ENCODE results near the gene UTRN. TPM values are rescaled to one million over a fixed set of nuclear protein-coding genes. Genes with fewer than 3 reads are reported as not detected.

The UTRN gene
- total and polyA plus RNA-seq, 2 experiments from 2014 or later = 53.9 to 121 TPM

DNA sequence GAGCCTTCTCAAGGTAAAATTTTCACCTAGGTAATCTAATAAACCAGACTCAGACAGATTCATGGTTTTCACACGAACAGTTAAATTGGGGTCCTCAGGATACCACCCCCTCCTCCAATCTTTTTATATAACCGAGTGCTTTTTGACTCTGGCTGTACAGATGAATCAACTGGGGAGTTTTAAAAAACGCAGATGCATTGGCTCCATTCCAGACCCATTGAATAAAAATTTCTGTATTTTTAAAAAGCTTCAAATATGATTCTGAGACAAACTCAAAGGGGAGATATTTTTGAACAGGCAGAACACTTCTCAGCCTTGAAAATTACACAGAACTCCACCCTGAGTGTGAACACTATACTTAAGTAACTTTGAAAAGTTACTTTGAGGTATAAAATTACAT lies 7.2 kb downstream of the UTRN start:
- Histone ChIP-seq H3K9me2 (ENCODE audit: insufficient read depth) (no peaks in the 10 kb centered on the region), H3K79me2 (replicated peaks; ENCODE audit: insufficient read depth) (peaks cover 52% of the 10 kb centered on the region), H3K4me2 (no peak overlapping the region), H3K36me3 (ENCODE audit: insufficient read depth) (peaks cover 6% of the 10 kb centered on the region; the same call in 1 of the 2 replicates), H2AFZ (no peak overlapping the region), H3K27ac (ENCODE audit: low read depth) (no peak overlapping the region), H3K27me3 (ENCODE audit: insufficient read depth) (peaks cover 11% of the 10 kb centered on the region), H3K4me3 (no peak overlapping the region), H3K4me1 (ENCODE audit: insufficient read depth) (peaks cover 9% of the 10 kb centered on the region), H3F3A (replicated peaks; ENCODE audit: low read depth) (no peaks in the 10 kb centered on the region), H4K20me1 (replicated peaks; ENCODE audit: insufficient read depth) (0 out of 2 replicates have a peak, but pooled peaks cover 6% of the 10 kb centered on the region)
- H3K27ac Mint-ChIP-seq = no peak overlapping the region
- H3K36me3 Mint-ChIP-seq (ENCODE audit: low read depth) = peaks cover 24% of the 10 kb centered on the region
- no peak overlapping the region for H3K4me3 Mint-ChIP-seq
- no peak for ATAC-seq
- H3K9me3 Mint-ChIP-seq = peaks cover 12% of the 10 kb centered on the region
- no peak for TF ChIP-seq ZNF114 (CRISPR knock-in tag; IDR thresholded peaks at IDR 0.05)
- TF ChIP-seq STAT1 (IDR thresholded peaks at IDR 0.05; ENCODE audit: unreplicated experiment) = no peak
- TF ChIP-seq, protein P1, sequence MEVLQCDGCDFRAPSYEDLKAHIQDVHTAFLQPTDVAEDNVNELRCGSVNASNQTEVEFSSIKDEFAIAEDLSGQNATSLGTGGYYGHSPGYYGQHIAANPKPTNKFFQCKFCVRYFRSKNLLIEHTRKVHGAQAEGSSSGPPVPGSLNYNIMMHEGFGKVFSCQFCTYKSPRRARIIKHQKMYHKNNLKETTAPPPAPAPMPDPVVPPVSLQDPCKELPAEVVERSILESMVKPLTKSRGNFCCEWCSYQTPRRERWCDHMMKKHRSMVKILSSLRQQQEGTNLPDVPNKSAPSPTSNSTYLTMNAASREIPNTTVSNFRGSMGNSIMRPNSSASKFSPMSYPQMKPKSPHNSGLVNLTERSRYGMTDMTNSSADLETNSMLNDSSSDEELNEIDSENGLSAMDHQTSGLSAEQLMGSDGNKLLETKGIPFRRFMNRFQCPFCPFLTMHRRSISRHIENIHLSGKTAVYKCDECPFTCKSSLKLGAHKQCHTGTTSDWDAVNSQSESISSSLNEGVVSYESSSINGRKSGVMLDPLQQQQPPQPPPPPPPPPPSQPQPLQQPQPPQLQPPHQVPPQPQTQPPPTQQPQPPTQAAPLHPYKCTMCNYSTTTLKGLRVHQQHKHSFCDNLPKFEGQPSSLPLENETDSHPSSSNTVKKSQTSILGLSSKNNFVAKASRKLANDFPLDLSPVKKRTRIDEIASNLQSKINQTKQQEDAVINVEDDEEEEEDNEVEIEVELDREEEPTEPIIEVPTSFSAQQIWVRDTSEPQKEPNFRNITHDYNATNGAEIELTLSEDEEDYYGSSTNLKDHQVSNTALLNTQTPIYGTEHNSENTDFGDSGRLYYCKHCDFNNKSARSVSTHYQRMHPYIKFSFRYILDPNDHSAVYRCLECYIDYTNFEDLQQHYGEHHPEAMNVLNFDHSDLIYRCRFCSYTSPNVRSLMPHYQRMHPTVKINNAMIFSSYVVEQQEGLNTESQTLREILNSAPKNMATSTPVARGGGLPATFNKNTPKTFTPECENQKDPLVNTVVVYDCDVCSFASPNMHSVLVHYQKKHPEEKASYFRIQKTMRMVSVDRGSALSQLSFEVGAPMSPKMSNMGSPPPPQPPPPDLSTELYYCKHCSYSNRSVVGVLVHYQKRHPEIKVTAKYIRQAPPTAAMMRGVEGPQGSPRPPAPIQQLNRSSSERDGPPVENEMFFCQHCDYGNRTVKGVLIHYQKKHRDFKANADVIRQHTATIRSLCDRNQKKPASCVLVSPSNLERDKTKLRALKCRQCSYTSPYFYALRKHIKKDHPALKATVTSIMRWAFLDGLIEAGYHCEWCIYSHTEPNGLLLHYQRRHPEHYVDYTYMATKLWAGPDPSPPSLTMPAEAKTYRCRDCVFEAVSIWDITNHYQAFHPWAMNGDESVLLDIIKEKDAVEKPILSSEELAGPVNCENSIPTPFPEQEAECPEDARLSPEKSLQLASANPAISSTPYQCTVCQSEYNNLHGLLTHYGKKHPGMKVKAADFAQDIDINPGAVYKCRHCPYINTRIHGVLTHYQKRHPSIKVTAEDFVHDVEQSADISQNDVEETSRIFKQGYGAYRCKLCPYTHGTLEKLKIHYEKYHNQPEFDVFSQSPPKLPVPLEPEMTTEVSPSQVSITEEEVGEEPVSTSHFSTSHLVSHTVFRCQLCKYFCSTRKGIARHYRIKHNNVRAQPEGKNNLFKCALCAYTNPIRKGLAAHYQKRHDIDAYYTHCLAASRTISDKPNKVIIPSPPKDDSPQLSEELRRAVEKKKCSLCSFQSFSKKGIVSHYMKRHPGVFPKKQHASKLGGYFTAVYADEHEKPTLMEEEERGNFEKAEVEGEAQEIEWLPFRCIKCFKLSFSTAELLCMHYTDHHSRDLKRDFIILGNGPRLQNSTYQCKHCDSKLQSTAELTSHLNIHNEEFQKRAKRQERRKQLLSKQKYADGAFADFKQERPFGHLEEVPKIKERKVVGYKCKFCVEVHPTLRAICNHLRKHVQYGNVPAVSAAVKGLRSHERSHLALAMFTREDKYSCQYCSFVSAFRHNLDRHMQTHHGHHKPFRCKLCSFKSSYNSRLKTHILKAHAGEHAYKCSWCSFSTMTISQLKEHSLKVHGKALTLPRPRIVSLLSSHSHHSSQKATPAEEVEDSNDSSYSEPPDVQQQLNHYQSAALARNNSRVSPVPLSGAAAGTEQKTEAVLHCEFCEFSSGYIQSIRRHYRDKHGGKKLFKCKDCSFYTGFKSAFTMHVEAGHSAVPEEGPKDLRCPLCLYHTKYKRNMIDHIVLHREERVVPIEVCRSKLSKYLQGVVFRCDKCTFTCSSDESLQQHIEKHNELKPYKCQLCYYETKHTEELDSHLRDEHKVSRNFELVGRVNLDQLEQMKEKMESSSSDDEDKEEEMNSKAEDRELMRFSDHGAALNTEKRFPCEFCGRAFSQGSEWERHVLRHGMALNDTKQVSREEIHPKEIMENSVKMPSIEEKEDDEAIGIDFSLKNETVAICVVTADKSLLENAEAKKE (CRISPR knock-in tag; IDR thresholded peaks at IDR 0.05) = no peak
- TF ChIP-seq, protein P2, sequence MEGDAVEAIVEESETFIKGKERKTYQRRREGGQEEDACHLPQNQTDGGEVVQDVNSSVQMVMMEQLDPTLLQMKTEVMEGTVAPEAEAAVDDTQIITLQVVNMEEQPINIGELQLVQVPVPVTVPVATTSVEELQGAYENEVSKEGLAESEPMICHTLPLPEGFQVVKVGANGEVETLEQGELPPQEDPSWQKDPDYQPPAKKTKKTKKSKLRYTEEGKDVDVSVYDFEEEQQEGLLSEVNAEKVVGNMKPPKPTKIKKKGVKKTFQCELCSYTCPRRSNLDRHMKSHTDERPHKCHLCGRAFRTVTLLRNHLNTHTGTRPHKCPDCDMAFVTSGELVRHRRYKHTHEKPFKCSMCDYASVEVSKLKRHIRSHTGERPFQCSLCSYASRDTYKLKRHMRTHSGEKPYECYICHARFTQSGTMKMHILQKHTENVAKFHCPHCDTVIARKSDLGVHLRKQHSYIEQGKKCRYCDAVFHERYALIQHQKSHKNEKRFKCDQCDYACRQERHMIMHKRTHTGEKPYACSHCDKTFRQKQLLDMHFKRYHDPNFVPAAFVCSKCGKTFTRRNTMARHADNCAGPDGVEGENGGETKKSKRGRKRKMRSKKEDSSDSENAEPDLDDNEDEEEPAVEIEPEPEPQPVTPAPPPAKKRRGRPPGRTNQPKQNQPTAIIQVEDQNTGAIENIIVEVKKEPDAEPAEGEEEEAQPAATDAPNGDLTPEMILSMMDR (conservative IDR thresholded peaks at IDR 0.05; ENCODE audit: low read depth in 2 of 2) = no peak
- TF ChIP-seq, protein P3, sequence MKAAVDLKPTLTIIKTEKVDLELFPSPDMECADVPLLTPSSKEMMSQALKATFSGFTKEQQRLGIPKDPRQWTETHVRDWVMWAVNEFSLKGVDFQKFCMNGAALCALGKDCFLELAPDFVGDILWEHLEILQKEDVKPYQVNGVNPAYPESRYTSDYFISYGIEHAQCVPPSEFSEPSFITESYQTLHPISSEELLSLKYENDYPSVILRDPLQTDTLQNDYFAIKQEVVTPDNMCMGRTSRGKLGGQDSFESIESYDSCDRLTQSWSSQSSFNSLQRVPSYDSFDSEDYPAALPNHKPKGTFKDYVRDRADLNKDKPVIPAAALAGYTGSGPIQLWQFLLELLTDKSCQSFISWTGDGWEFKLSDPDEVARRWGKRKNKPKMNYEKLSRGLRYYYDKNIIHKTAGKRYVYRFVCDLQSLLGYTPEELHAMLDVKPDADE (IDR thresholded peaks at IDR 0.05) = no peak
- TF ChIP-seq JUNB (IDR thresholded peaks at IDR 0.05; ENCODE audit: unreplicated experiment) = no peak
- no peaks in the 10 kb centered on the region for H3K27me3 Mint-ChIP-seq (ENCODE audit: insufficient read depth, low read depth, poor library complexity)
- peaks cover 11% of the 10 kb centered on the region; the same call in 2 of the 3 replicates for H3K4me1 Mint-ChIP-seq
- no peak for DNase-seq (ENCODE audit: low spot score)

Data from GM23338 (cell line).